GM12878 (cell line): ENCODE measurements around the gene ETV6. TPM values are rescaled to one million over a fixed set of nuclear protein-coding genes. Genes with fewer than 3 reads are reported as not detected.

Experiments
- BCL11A ChIP-seq: IDR thresholded peaks from 2 replicates; pipeline ENCODE4 v1.6.1; 2011; ENCODE audit warnings: low read depth, low read length
- E4F1 ChIP-seq: fragments of 450-650 bp; IDR thresholded peaks from 2 replicates; pipeline ENCODE4 v1.6.1; 2018; ENCODE audit warnings: borderline replicate concordance, mild to moderate bottlenecking; ENCODE audit not compliant: partially characterized antibody
- EP300 ChIP-seq, 2 experiments: fragments of 150-350 bp in 1 of 2; IDR thresholded peaks; 2 replicates each; pipeline ENCODE4 v1.6.1; 2011 to 2012; ENCODE audit warnings: low read depth in 2 of 2, low read length in 2 of 2, borderline replicate concordance in 1 of 2, improper control_type of control experiment in 1 of 2, inconsistent platforms in 1 of 2; ENCODE audit not compliant: control insufficient read depth in 1 of 2
- ESRRA ChIP-seq: IDR thresholded peaks from 2 replicates; pipeline ENCODE4 v1.6.1; 2012; ENCODE audit warnings: mild to moderate bottlenecking, low read length, improper control_type of control experiment
- FOS ChIP-seq: IDR thresholded peaks from 3 replicates; pipeline ENCODE4 v1.6.1; 2011; ENCODE audit warnings: borderline replicate concordance; ENCODE audit not compliant: insufficient read length; ENCODE audit errors: extremely low read depth
- FOXM1 ChIP-seq: IDR thresholded peaks from 2 replicates; pipeline ENCODE4 v1.6.1; 2012; ENCODE audit warnings: low read depth, mild to moderate bottlenecking, inconsistent platforms, low read length, moderate library complexity
- HCFC1 ChIP-seq: fragments of 150-350 bp; IDR thresholded peaks from 2 replicates; pipeline ENCODE4 v1.6.1; 2014; ENCODE audit warnings: low read length
- IKZF1 ChIP-seq: fragments of 450-650 bp; conservative IDR thresholded peaks from 2 replicates; pipeline ENCODE4 v1.6.1; 2017; ENCODE audit warnings: antibody characterized with exemption, mild to moderate bottlenecking
- KAT2A ChIP-seq: conservative IDR thresholded peaks from 2 replicates; pipeline ENCODE4 v1.6.1; 2011; ENCODE audit warnings: low read depth, low read length; ENCODE audit not compliant: control insufficient read depth
- LARP7 ChIP-seq: fragments of 450-650 bp; IDR thresholded peaks from 2 replicates; pipeline ENCODE4 v1.6.1; 2017; ENCODE audit warnings: mild to moderate bottlenecking
- MTA3 ChIP-seq: IDR thresholded peaks from 2 replicates; pipeline ENCODE4 v1.6.1; 2012; ENCODE audit warnings: low read length, inconsistent platforms, borderline replicate concordance
- MXI1 ChIP-seq: fragments of 150-350 bp; IDR thresholded peaks from 2 replicates; pipeline ENCODE4 v1.6.1; 2011; ENCODE audit warnings: low read depth, mild to moderate bottlenecking, inconsistent platforms, low read length, improper control_type of control experiment
- NFYB ChIP-seq: IDR thresholded peaks from 2 replicates; pipeline ENCODE4 v1.6.1; 2011; ENCODE audit warnings: low read depth, mild to moderate bottlenecking, low read length, improper control_type of control experiment, moderate library complexity; ENCODE audit not compliant: insufficient read depth
- NR2C2 ChIP-seq: IDR thresholded peaks from 2 replicates; pipeline ENCODE4 v1.6.1; 2011; ENCODE audit warnings: borderline replicate concordance, low read depth; ENCODE audit not compliant: control insufficient read depth, insufficient read length
- NR2F1 ChIP-seq: fragments of 450-650 bp; conservative IDR thresholded peaks from 2 replicates; pipeline ENCODE4 v1.6.1; 2017; ENCODE audit warnings: mild to moderate bottlenecking
- NRF1 ChIP-seq: conservative IDR thresholded peaks from 2 replicates; pipeline ENCODE4 v1.6.1; 2011; ENCODE audit warnings: mild to moderate bottlenecking, low read depth, low read length, improper control_type of control experiment
- PRDM15 ChIP-seq: fragments of 450-650 bp; formaldehyde crosslinking; IDR thresholded peaks from 2 replicates; pipeline ENCODE4 v1.4.0; 2020; ENCODE audit warnings: mild to moderate bottlenecking, moderate library complexity
- RAD21 ChIP-seq: IDR thresholded peaks from 2 replicates; pipeline ENCODE4 v1.6.1; 2011; ENCODE audit warnings: mild to moderate bottlenecking, low read depth, low read length, moderate library complexity; ENCODE audit not compliant: insufficient read depth
- RBBP5 ChIP-seq: fragments of 200-600 bp; sonication (generic); conservative IDR thresholded peaks from 2 replicates; pipeline ENCODE4 v1.6.1; 2016
- SIX5 ChIP-seq: IDR thresholded peaks from 2 replicates; pipeline ENCODE4 v1.6.1; 2011; ENCODE audit warnings: mild to moderate bottlenecking, low read depth, low read length, moderate library complexity; ENCODE audit not compliant: severe bottlenecking
- SMAD1 ChIP-seq: fragments of 450-650 bp; IDR thresholded peaks from 2 replicates; pipeline ENCODE4 v1.6.1; 2018; ENCODE audit warnings: mild to moderate bottlenecking, low read depth; ENCODE audit not compliant: partially characterized antibody
- SRF ChIP-seq, 2 experiments: IDR thresholded peaks; 2 replicates each; pipeline ENCODE4 v1.6.1; 2011; ENCODE audit warnings: low read depth in 2 of 2, low read length in 2 of 2, mild to moderate bottlenecking in 1 of 2, moderate library complexity in 1 of 2
- TAF1 ChIP-seq: IDR thresholded peaks from 2 replicates; pipeline ENCODE4 v1.6.1; 2011; ENCODE audit warnings: mild to moderate bottlenecking, low read depth, low read length, borderline replicate concordance
- TCF3 ChIP-seq: IDR thresholded peaks from 2 replicates; pipeline ENCODE4 v1.6.1; 2012; ENCODE audit warnings: low read depth, mild to moderate bottlenecking, low read length, borderline replicate concordance; ENCODE audit not compliant: insufficient read depth
- ZNF274 ChIP-seq: IDR thresholded peaks from one replicate; pipeline ENCODE4 v1.8.0; 2011; ENCODE audit not compliant: insufficient read length, insufficient read depth
- polyA plus RNA-seq, 11 experiments: library from polyadenylated mRNA; depleted of rRNA in 4 of 11; unstranded in 6 of 11; stranded (reverse) in 5 of 11; fragments of >200 nt; fragmentation: Nextera tagmentation in 4 of 11; fragmentation: Illumina TruSeq in 1 of 11; extraction: Ambion mirVana in 4 of 11; extraction: Trizol in 1 of 11; gene quantifications; 1 replicate in 1 of 11; 2 replicates in 10 of 11; pipeline versions ENCODE4 v1.2.1 to v1.2.3, GENCODE V29; 2011 to 2016; ENCODE audit warnings: inconsistent platforms in 2 of 11, missing spikeins in 2 of 11, low read depth in 1 of 11
- total RNA-seq, 4 experiments: library from RNA; depleted of rRNA in 3 of 4; stranded (reverse); fragments of >200 nt in 3 of 4; fragmentation: Illumina TruSeq in 1 of 4; extraction: Trizol in 1 of 4; gene quantifications; 2 replicates each; pipeline versions ENCODE4 v1.2.1 to v1.2.3, GENCODE V29; 2013 to 2021

The ETV6 gene
- total and polyA plus RNA-seq, 10 of the 15 experiments (the other 5 are each of a cell fraction or from before 2014, with no cell fraction given) = 6.6 to 74.8 (median 24.6) TPM

GRCh38 chr12:11652351-11653040 lies 3.0 kb downstream of the ETV6 start (continued):
- TF ChIP-seq NRF1 = no peak
- TF ChIP-seq RAD21 = 0 out of 2 replicates have a peak, but pooled peaks have one; percentile 2
- no peak for TF ChIP-seq ZNF274
- no peak for TF ChIP-seq ESRRA
- peak; percentile 87 for TF ChIP-seq TAF1
- peak; percentile 60; the same call in 1 of the 2 replicates for TF ChIP-seq LARP7
- TF ChIP-seq HCFC1 = no peak
- peak; percentile 54; the same call in 1 of the 2 replicates for TF ChIP-seq MTA3
- peak; percentile 81 for TF ChIP-seq SMAD1
- TF ChIP-seq PRDM15 (CRISPR knock-in tag) = no peak
- TF ChIP-seq RBBP5 = no peak
- no peak for TF ChIP-seq NR2F1
- peak; percentile 56; the same call in 1 of the 2 replicates for TF ChIP-seq IKZF1
- peak; percentile 25; the same call in 1 of the 2 replicates for TF ChIP-seq FOXM1
- TF ChIP-seq BCL11A = 0 out of 2 replicates have a peak, but pooled peaks have one; percentile 4
- TF ChIP-seq SRF (IDR thresholded peaks at IDR 0.05; ENCODE audit: low read depth in 2 of 2, low read length in 2 of 2) = peak in 1 of 2 experiments; percentile 72; a peak in 2 of 4 replicates
- TF ChIP-seq TCF3 = peak; percentile 27; the same call in 1 of the 2 replicates
- no peak for TF ChIP-seq NR2C2
- TF ChIP-seq SIX5 = no peak
- TF ChIP-seq NFYB = no peak
- no peak for TF ChIP-seq FOS
- TF ChIP-seq EP300 (IDR thresholded peaks at IDR 0.05; ENCODE audit: borderline replicate concordance in 1 of 2, control insufficient read depth in 1 of 2, low read depth in 2 of 2, low read length in 2 of 2) = peak in 1 of 2 experiments; percentile 46; a peak in 1 of 4 replicates
- no peak; the same call in 1 of the 2 replicates for TF ChIP-seq MXI1
- no peak for TF ChIP-seq E4F1
- TF ChIP-seq KAT2A = no peak
